Esophagus muscularis mucosa (tissue), 4 donors: ENCODE data around the gene KCNJ16. TPM values are rescaled to one million over a fixed set of nuclear protein-coding genes. Genes with fewer than 3 reads are reported as not detected.
"Not testable (repeated sequence)": the region's sequence is repeated elsewhere in the genome, so short reads cannot be mapped to it uniquely, and the experiment has no call there.

Source experiments
- DNase-seq: peaks from one replicate; pipeline ENCODE4 v3.0.0-alpha.2; 2017; ENCODE audit errors: extremely low spot score
- H3K27ac ChIP-seq, 4 donors: fragments of 200-600 bp; sonication (generic); replicated peaks in 1 of 4; 1 replicate in 3 of 4; 2 replicates in 1 of 4; pipeline ENCODE4 v1.5.1; 2016 to 2019; ENCODE audit warnings: mild to moderate bottlenecking in 1 of 4
- H3K27me3 ChIP-seq, 4 donors: fragments of 200-600 bp; sonication (generic); one replicate each; pipeline versions ENCODE4 v1.5.1 to v1.6.0; 2016 to 2019
- H3K36me3 ChIP-seq, 4 donors: fragments of 200-600 bp; sonication (generic); one replicate each; pipeline ENCODE4 v1.5.1; 2016 to 2019
- H3K4me1 ChIP-seq, 4 donors: fragments of 200-600 bp; sonication (generic); one replicate each; pipeline ENCODE4 v1.5.1; 2016 to 2019
- H3K4me3 ChIP-seq, 4 donors: fragments of 200-600 bp; sonication (generic); 1 replicate in 2 of 4; 2 replicates in 2 of 4; pipeline ENCODE4 v1.5.1; 2016 to 2019; ENCODE audit warnings: mild to moderate bottlenecking in 4 of 4, moderate library complexity in 1 of 4
- H3K9me3 ChIP-seq, 4 donors: fragments of 200-600 bp; sonication (generic); 1 replicate in 3 of 4; 2 replicates in 1 of 4; pipeline ENCODE4 v1.5.1; 2016 to 2019
- CTCF ChIP-seq, 3 experiments: fragments of 200-600 bp in 2 of 3; fragments of 450-650 bp in 1 of 3; sonication (generic) in 2 of 3; IDR thresholded peaks; one replicate each; pipeline ENCODE4 v1.5.1; 2017 to 2019; ENCODE audit warnings: antibody characterized with exemption in 3 of 3, mild to moderate bottlenecking in 2 of 3, moderate library complexity in 1 of 3
- EP300 ChIP-seq: sonication (generic); formaldehyde crosslinking; IDR thresholded peaks from one replicate; pipeline ENCODE4 v1.6.1; 2017; ENCODE audit warnings: antibody characterized with exemption
- POLR2A ChIP-seq: fragments of 450-650 bp; IDR thresholded peaks from one replicate; pipeline ENCODE4 v1.6.1; 2017; ENCODE audit warnings: antibody characterized with exemption, moderate library complexity, mild to moderate bottlenecking, low read depth
- POLR2AphosphoS5 ChIP-seq, 2 donors: sonication (generic); formaldehyde crosslinking; IDR thresholded peaks; one replicate each; pipeline ENCODE4 v1.6.1; 2017; ENCODE audit warnings: antibody characterized with exemption in 2 of 2
- WGBS: methylation state at CpG from one replicate; pipeline ENCODE4 v1.1.5; 2018; 5-methylcytosine and 5-hydroxymethylcytosine counted together
- intact Hi-C: fragments of 100-400 bp; cut with DNase I; formaldehyde crosslinking; loops from one replicate; pipeline ENCODE4 v1.15.1; 2023
- total RNA-seq, 4 donors: library from RNA; depleted of rRNA; stranded (reverse); fragments of >200 nt; gene quantifications; one replicate each; pipeline versions ENCODE4 v1.1.0 to v1.2.1, GENCODE V29; 2016

The KCNJ16 gene
- total RNA-seq, 4 donors from 2014 or later = 0.78 to 0.86 (median 0.83) TPM; not detected in 1

- 68% methylated on average over 6 of the region's 6 CpGs for WGBS
- Histone ChIP-seq H3K27ac (no peak overlapping the region), H3K9me3 (no peaks in the 10 kb centered on the region), H3K27me3 (no peaks in the 10 kb centered on the region), H3K36me3 (no peaks in the 10 kb centered on the region), H3K4me3 (no peak overlapping the region), H3K4me1 (no peaks in the 10 kb centered on the region)
- DNase-seq = no peak
- intact Hi-C loops = no loop called here
- TF ChIP-seq POLR2AphosphoS5 (IDR thresholded peaks at IDR 0.05) (no peak), EP300 (no peak), POLR2A (no peak), CTCF (IDR thresholded peaks at IDR 0.05) (no peak)
Observed at GRCh38 chr17:70041540-70041939, 33.5 kb upstream of the KCNJ16 start.

DNA sequence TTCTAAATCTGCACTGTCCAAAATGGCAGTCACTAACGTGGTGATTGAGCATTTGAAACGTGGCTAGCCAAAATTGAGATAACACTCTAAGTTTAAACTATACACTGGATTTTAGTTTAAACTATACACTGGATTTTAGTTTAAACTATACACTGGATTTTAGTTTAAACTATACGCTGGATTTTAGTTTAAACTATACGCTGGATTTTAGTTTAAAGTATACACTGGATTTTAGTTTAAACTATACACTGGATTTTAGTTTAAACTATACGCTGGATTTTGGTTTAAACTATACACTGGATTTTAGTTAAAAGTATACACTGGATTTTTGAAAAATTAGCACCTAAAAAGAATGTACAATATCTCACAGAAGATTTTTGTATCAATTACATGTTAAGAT lies 29.2 kb upstream of the KCNJ16 start:
- 91% methylated on average over 5 of the region's 5 CpGs for WGBS
- intact Hi-C loops, H3K27me3 ChIP-seq, H3K4me3 ChIP-seq, DNase-seq, H3K27ac ChIP-seq, H3K9me3 ChIP-seq, H3K36me3 ChIP-seq: not testable (repeated sequence)
- H3K4me1 ChIP-seq = peaks cover 0 to 16% (median 9%) of the 10 kb centered on the region in 4 donors

DNA sequence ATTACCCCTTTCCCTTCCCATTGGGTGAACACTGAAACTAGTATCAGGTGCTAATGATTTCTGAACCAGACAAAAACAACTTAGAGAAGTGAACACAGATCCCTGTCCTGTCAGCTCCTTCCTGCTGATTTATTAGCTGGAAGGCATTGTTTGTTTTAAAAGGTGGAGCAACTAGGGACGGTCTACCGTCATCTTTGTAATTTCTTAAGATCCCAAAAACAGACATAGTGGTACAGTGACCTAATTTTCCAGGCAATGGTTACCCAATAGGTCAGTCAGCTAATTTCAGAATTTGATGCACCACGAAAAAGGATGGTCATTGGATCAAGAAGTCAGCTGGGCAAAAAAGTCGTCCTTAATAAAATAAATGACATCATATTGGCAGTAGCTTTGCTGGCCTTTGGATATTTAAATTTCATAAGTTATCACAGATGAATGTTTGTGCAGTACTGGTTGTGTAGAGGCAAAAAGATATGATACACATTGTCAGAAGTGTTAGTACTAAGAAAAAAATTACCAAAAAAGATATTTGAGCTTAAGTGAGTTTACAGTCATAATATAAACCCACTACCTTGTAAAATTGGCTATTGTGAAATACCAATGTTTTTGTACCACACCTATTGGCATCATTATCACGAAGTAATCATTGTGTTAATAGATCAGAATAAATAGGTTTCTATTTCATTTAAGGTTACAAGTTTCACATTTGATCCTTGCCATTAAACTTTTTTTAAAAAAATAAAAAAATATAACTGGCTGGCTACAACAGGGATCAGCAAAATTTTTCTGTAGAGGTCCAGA lies 27.2 kb upstream of the KCNJ16 start:
- TF ChIP-seq POLR2A (no peak), POLR2AphosphoS5 (IDR thresholded peaks at IDR 0.05) (peak in 1 of 2 donors; percentile 72), CTCF (IDR thresholded peaks at IDR 0.05) (no peak), EP300 (peak; percentile 44)
- DNase-seq = no peak
- Histone ChIP-seq H3K36me3 (no peaks in the 10 kb centered on the region), H3K4me3 (no peak overlapping the region), H3K27ac (peak overlapping the region in 1 of 4 donors; percentile 55), H3K4me1 (peaks cover 0 to 16% (median 10%) of the 10 kb centered on the region in 4 donors), H3K27me3 (no peaks in the 10 kb centered on the region), H3K9me3 (no peaks in the 10 kb centered on the region)
- intact Hi-C loops = no loop called here
- WGBS = 45% methylated on average over 5 of the region's 5 CpGs

- TF ChIP-seq POLR2A (no peak), POLR2AphosphoS5 (IDR thresholded peaks at IDR 0.05) (no peak), CTCF (IDR thresholded peaks at IDR 0.05) (no peak), EP300 (no peak)
- Histone ChIP-seq H3K36me3 (no peaks in the 10 kb centered on the region), H3K27me3 (no peaks in the 10 kb centered on the region), H3K9me3 (no peaks in the 10 kb centered on the region), H3K27ac (no peak overlapping the region), H3K4me1 (peaks cover 0 to 25% (median 19%) of the 10 kb centered on the region in 4 donors), H3K4me3 (no peak overlapping the region)
- WGBS = 86% methylated on average over 3 of the region's 3 CpGs
- DNase-seq = no peak
- intact Hi-C loops = no loop called here
Observed at GRCh38 chr17:70049801-70050591, 25.0 kb upstream of the KCNJ16 start.

GRCh38 chr17:70050931-70051330 lies 24.1 kb upstream of the KCNJ16 start:
- H3K4me3 ChIP-seq = no peak overlapping the region
- intact Hi-C loops = no loop called here
- TF ChIP-seq CTCF (IDR thresholded peaks at IDR 0.05) = no peak
- no peak for TF ChIP-seq EP300
- TF ChIP-seq POLR2AphosphoS5 (IDR thresholded peaks at IDR 0.05) = no peak
- no peak for TF ChIP-seq POLR2A
- DNase-seq = no peak
- H3K27ac ChIP-seq = no peak overlapping the region
- peaks cover 0 to 25% (median 19%) of the 10 kb centered on the region in 4 donors for H3K4me1 ChIP-seq
- H3K36me3 ChIP-seq = no peaks in the 10 kb centered on the region
- no peaks in the 10 kb centered on the region for H3K27me3 ChIP-seq
- no peaks in the 10 kb centered on the region for H3K9me3 ChIP-seq
- WGBS = 77% methylated on average over 2 of the region's 2 CpGs
